Measurements from ENCODE around the gene HSD17B7.
"Not testable (repeated sequence)": the region's sequence is repeated elsewhere in the genome, so short reads cannot be mapped to it uniquely, and the experiment has no call there.

The HSD17B7 gene

GRCh38 chr1:162790303-162790984, at the start of gene HSD17B7:
HSD17B7 (plus strand) TSS chr1:162790702; CDS start chr1:162790801, 99 bp downstream.
- DNase-seq = peak; percentile 89 to 95

- DNase-seq = no peak
These were observed 49.7 kb upstream of the HSD17B7 start for GRCh38 chr1:162740755-162741154.

DNA sequence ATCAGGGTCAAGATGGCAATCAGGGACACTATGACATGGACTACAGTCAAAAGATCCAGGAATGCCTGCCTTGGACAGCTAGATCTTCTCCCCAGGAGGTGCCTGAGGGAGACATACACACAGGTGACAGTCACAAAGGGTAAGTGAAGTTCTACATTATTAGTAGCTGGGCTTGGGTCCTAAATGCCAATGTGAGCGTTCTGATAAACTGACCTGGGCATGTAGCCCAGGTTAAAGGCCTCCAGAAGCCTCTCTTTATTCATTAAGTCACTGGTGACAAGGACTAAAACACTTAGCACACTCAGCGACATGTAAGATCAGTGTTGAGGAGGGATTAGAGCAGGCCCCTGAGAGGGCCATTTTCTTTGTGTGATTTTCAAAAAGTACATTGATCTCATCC, 48.9 kb upstream of the HSD17B7 start:
- no peak for DNase-seq

DNA sequence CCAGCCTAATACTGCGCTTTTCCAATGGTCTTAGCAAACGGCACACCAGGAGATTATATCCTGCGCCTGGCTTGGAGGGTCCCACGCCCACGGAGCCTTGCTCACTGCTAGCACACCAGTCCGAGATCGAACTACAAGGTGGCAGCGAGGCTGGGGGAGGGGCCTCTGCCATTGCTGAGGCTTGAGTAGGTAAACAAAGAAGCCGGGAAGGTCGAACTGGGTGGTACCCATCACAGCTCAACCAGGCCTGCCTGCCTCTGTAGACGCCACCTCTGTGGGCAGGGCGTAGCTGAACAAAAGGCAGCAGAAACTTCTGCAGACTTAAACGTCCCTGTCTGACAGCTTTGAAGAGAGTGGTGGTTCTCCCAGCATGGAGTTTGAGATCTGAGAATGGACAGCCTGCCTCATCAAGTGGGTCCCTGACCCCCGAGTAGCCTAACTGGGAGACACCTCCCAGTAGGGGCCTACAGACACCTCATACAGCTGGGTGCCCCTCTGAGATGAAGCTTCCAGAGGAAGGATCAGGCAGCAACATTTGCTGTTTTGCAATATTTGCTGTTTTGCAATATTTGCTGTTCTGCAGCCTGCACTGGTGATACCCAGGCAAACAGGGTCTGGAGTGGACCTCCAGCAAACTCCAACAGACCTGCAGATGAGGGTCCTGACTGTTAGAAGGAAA, 44.1 kb upstream of the HSD17B7 start:
- not testable (repeated sequence) for DNase-seq

DNA sequence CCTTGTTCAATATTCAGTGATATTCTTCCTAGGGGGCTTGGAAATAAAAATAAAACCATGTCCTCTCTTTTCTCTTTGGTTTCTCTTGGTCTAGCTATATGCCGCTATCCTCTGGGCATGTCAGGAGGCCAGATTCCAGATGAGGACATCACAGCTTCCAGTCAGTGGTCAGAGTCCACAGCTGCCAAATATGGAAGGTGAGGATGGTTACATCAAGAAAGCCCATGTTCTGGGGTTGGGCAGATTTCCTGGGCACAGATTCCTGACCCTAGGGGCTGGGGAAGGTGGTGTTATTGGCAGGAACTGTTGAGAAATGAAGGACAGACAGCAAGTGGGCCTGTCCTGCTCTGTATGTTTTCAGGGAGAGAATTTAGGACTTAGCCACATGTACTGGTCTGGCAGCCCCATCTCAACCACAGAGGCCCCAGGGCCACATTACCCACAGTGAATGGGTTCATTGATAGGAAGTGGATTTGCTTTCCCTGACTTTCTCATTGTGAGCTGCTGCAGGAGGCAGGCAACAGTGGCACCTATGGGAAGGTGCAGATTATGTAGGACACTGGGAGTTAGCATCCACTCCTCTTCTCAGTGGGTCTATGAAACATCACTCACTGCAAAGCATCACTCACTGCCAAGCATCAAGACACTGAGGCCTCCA, 37.4 kb upstream of the HSD17B7 start:
- DNase-seq = no peak

DNA sequence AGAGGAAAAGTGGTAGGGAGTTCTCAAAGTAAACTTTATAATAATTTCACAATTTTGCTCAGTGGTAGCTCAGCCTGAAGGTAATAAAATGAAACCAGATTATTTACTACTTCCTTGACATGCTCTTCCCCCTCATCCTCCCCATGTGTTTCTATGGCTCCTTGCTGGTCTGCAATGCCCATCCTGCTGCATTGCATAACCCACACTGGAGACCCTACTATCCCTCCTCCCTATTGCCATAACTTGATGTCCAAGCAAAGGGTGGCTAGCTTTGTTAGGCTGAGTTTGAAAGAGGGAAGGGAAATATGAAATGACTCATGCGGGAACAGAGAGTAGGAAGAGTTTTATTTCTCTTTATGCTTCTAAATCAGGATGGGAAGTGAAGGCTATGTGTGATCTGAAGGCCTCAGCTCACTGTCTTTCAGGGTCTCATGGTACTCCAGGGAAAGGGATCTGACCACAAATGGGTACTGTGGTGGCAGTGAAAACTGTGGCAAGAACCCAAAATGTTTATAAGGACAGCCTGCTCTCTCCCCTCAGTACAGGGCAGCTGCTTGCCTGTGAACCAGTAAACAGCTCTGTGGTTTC, 36.4 kb upstream of the HSD17B7 start:
- DNase-seq = no peak

GRCh38 chr1:162755306-162755705, 35.2 kb upstream of the HSD17B7 start:
- no peak for DNase-seq

- DNase-seq = no peak
These were observed 34.0 kb upstream of the HSD17B7 start for GRCh38 chr1:162756523-162756922.

- no peak for DNase-seq
These were observed 33.0 kb upstream of the HSD17B7 start for GRCh38 chr1:162757476-162757875.

- DNase-seq = no peak
These were observed 24.7 kb upstream of the HSD17B7 start for GRCh38 chr1:162765788-162766187.

GRCh38 chr1:162772571-162773154, 17.8 kb upstream of the HSD17B7 start:
- DNase-seq = no peak

DNA sequence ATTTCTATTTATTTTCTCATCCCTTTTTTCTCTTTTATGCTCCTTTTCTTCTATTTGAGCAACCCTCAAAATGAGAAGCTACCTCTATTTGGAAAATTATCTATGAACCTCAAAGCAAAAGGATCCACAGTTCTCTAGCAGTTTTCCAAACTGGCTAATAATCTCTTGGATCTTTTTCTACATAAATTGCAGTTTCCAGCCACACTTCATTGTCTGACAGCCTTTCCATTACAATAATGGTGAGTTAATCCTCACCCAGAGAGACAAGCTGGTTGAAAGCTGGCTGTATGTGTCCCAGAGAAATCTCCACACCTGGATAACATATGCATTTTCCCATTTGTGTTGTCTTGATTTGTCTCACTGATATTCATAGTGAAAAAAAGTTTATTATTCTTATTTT, 16.5 kb upstream of the HSD17B7 start:
- DNase-seq = no peak

DNA sequence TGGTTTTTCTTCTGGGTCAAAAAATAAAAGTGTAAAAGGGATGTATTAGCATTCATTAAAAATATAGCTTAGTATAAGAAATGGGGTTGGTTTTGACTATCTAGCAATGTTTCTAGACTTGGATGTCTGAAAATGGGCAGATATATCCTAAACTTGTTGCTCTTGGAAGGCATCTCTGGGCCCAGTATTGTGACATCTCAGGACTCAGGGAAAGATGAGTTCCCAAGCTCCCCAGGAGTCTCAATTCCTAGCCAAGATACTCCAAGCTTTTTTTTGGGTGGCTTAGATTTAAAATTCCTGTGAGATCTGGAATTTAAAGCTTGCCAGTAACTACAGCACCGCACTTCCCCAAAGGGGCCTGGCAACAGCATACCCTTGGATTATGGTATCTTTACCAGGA, 11.5 kb upstream of the HSD17B7 start:
- DNase-seq = no peak

- no peak for DNase-seq
These were observed 7.8 kb upstream of the HSD17B7 start for GRCh38 chr1:162782671-162783070.

DNA sequence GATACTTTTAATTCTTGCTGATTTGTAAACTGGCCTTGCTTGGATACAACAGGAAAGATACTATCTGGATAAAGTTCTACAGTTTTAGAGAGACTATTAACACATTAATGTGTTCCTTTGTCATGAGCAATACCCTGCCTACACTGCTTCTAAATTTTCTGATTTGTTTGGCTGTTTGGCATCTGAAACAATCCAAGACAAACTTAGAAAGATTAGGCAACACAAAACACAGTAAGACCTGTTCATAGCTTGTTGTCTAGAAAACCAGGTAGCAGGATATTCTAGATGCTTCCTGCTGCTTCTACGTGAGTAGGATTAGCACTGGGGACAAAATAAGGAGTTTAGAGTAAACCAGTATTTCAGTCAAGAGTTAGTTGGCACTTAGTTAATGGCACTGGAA, 5.6 kb upstream of the HSD17B7 start:
- not testable (repeated sequence) for DNase-seq

DNA sequence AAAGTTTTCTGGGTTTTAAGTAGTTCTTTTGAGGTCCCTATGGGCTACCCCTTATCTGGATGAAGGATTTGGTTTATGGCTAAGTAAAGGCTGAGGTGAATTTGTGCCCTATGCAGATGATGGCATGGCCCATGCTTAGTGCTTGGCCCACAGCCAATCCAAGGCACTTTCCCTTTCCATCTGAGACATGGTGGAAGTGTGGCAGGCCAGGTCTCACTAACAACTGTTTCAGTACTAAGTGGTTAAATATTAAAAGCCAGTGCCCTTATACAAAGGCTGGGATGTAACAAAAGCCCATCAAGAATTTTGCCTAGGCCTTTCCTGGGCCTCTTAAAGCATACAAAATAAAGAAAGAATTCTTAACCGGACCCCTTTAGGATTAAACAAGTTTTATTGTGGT, 1.7 kb upstream of the HSD17B7 start:
- DNase-seq = not testable (repeated sequence)

GRCh38 chr1:162790985-162791357, 469 bp downstream of the HSD17B7 start:
- peak; percentile 56 to 59 for DNase-seq

GRCh38 chr1:162794284-162794683, 3.8 kb downstream of the HSD17B7 start:
- DNase-seq = not testable (repeated sequence)

DNA sequence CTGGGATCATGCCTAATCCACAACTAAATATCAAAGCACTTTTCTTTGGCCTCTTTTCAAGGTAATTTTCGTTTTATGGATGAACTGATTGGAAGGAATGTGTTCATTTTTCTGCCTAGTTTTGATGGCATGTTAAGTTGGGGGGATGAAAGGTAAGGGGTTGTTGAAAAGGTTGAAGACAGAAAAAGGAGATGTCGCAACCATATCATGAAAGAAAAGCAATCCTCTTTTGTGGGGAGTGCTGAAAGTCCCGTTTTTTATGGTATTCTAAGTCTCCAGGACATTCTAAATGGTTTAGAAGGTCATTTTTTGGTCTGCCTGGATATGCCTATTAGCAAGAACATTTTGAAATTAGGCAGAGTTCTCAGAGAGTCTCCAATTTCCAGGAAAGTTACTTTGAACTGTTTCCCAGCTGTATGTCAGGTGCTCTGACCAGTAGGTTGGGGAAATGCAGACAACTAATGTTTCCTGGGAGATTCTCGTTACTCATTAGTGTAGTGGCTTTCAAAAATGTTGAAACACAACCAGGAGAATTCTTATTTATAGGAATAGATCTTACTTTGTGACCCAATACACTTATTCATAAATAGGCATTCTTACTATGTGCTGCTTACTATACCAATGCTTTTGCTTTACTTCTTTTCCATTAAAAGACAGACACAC, 6.2 kb downstream of the HSD17B7 start:
- DNase-seq = not testable (repeated sequence)

- DNase-seq = peak; percentile 63 to 91
These were observed 9.7 kb downstream of the HSD17B7 start for GRCh38 chr1:162799995-162800830.

DNA sequence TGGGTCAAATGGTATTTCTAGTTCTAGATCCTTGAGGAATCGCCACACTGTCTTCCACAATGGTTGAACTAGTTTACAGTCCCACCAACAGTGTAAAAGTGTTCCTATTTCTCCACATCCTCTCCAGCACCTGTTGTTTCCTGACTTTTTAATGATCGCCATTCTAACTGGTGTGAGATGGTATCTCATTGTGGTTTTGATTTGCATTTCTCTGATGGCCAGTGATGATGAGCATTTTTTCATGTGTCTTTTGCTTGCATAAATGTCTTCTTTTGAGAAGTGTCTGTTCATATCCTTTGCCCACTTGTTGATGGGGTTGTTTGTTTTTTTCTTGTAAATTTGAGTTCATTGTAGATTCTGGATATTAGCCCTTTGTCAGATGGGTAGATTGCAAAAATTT, 17.0 kb downstream of the HSD17B7 start:
- not testable (repeated sequence) for DNase-seq

DNA sequence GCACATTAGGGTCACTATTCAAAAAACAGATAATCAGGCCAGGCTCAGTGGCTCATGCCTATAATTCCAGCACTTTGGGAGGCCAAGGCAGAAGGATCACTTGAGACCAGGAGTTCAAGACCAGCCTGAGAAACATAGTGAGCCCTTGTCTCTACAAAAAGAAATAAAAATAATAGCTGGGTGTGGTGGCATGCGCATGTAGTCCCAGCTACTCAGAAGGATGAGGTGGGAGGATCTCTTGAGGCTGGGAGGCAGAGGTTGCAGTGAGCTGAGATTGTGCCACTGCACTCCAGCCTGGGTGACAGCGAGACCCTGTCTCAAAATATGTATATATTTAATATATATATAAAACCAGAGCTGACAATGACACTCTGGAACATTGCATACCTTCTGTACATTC, 21.9 kb downstream of the HSD17B7 start:
- DNase-seq = not testable (repeated sequence)
